Activated CD4-positive, alpha-beta T cell treated with anti-CD3 and anti-CD28 coated beads for 4 hours (primary cell): ENCODE results near the gene BRPF1.
"Not testable (repeated sequence)": the region's sequence is repeated elsewhere in the genome, so short reads cannot be mapped to it uniquely, and the experiment has no call there.

Experiments used
- DNase-seq, 2 donors: peaks; one replicate each; pipeline ENCODE4 v3.0.0-alpha.2; 2020

Gene BRPF1

GRCh38 chr3:9769426-9770275, 38.1 kb downstream of the BRPF1 start, which contains the start of gene CAMK1:
CAMK1 (minus strand) TSS chr3:9769947; CDS start chr3:9767749, 2,198 bp downstream.
- peak; percentile 52 to 54 for DNase-seq

- DNase-seq = no peak
Observed at GRCh38 chr3:9770276-9770812, 38.8 kb downstream of the BRPF1 start.

- not testable (repeated sequence) for DNase-seq
Observed at GRCh38 chr3:9771007-9771406, 39.5 kb downstream of the BRPF1 start.

GRCh38 chr3:9776896-9777693, 45.6 kb downstream of the BRPF1 start:
- DNase-seq = no peak

- DNase-seq = no peak
Observed at GRCh38 chr3:9777694-9778021, 46.1 kb downstream of the BRPF1 start.

GRCh38 chr3:9778143-9779074, 46.9 kb downstream of the BRPF1 start:
- peak; percentile 48 to 57 for DNase-seq

- no peak for DNase-seq
Observed at GRCh38 chr3:9779075-9779593, 47.6 kb downstream of the BRPF1 start.

- no peak for DNase-seq
Observed at GRCh38 chr3:9779721-9780457, 48.4 kb downstream of the BRPF1 start.

GRCh38 chr3:9780458-9780812, 48.9 kb downstream of the BRPF1 start:
- DNase-seq = no peak

- DNase-seq = no peak
Observed at GRCh38 chr3:9780910-9781309, 49.4 kb downstream of the BRPF1 start.

GRCh38 chr3:9781551-9781950, 50.0 kb downstream of the BRPF1 start:
- no peak for DNase-seq

- DNase-seq = no peak
Observed at GRCh38 chr3:9781978-9782603, 50.6 kb downstream of the BRPF1 start.

GRCh38 chr3:9782770-9783169, 51.2 kb downstream of the BRPF1 start:
- DNase-seq = no peak

- no peak for DNase-seq
Observed at GRCh38 chr3:9783954-9784353, 52.4 kb downstream of the BRPF1 start.

- no peak for DNase-seq
Observed at GRCh38 chr3:9784965-9785364, 53.4 kb downstream of the BRPF1 start.

- DNase-seq = no peak
Observed at GRCh38 chr3:9785602-9786001, 54.1 kb downstream of the BRPF1 start.

- DNase-seq = no peak
Observed at GRCh38 chr3:9786209-9786739, 54.7 kb downstream of the BRPF1 start.

GRCh38 chr3:9786825-9787669, 55.5 kb downstream of the BRPF1 start:
- no peak for DNase-seq

GRCh38 chr3:9787714-9788113, 56.2 kb downstream of the BRPF1 start:
- DNase-seq = no peak

- no peak for DNase-seq
Observed at GRCh38 chr3:9791127-9791526, 59.6 kb downstream of the BRPF1 start.
